Measurements from ENCODE around the gene SHROOM4. TPM values are rescaled to one million over a fixed set of nuclear protein-coding genes. Genes with fewer than 3 reads are reported as not detected.
A peak's percentile ranks its signal among the peaks of the same experiment; 100 is the strongest.

Gene SHROOM4
- total RNA-seq, 4 donors from 2014 or later, result 2.3 to 7.1 (median 3.2) TPM

DNA sequence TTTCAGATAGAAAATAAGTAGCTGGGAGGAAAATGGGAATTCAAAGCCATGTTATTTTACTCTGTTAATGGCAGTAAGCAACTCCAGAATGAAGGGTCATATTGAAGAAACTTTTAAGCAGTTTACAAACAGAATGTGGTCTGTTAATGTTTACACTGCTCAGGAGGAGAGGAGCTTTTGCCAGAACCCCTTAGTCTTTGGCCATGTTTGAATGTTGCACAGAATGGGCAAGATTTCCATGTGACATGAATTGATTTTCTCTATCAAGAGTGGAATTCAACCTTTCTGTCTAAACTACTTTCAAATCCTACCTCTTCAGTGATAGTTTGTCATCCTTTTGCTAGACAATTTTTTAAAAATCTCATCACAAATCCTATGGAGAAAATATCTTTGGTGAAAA is 227.6 kb downstream of the SHROOM4 start:
- Histone ChIP-seq H3K9me3 (no peaks in the 10 kb centered on the region), H3K27me3 (no peaks in the 10 kb centered on the region), H3K27ac (no peak overlapping the region), H3K4me3 (no peak overlapping the region), H3K4me1 (no peaks in the 10 kb centered on the region), H3K36me3 (no peaks in the 10 kb centered on the region)
- in situ Hi-C loops (cut with MboI; ENCODE audit: low pct_ligation_motif_present in 1 of 4, low pct_unique_long_range_greater_than_20kb in 1 of 4, low sequenced_read_pairs in 3 of 4), result loop anchor here in 1 of 4 donors (25.0 kb wide), 1 partner anchor 674 kb away; the partner anchor contains the start of gene CLCN5
- no peak for DNase-seq
- intact Hi-C loops (cut with DNase I; ENCODE audit: low total_unique reads), result no loop called here
- TF ChIP-seq EP300 (IDR thresholded peaks at IDR 0.05; ENCODE audit: low read depth) (no peak), POLR2AphosphoS5 (IDR thresholded peaks at IDR 0.05) (no peak), POLR2A (IDR thresholded peaks at IDR 0.05) (no peak)
- TF ChIP-seq, protein P1, sequence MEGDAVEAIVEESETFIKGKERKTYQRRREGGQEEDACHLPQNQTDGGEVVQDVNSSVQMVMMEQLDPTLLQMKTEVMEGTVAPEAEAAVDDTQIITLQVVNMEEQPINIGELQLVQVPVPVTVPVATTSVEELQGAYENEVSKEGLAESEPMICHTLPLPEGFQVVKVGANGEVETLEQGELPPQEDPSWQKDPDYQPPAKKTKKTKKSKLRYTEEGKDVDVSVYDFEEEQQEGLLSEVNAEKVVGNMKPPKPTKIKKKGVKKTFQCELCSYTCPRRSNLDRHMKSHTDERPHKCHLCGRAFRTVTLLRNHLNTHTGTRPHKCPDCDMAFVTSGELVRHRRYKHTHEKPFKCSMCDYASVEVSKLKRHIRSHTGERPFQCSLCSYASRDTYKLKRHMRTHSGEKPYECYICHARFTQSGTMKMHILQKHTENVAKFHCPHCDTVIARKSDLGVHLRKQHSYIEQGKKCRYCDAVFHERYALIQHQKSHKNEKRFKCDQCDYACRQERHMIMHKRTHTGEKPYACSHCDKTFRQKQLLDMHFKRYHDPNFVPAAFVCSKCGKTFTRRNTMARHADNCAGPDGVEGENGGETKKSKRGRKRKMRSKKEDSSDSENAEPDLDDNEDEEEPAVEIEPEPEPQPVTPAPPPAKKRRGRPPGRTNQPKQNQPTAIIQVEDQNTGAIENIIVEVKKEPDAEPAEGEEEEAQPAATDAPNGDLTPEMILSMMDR (IDR thresholded peaks at IDR 0.05), result no peak

DNA sequence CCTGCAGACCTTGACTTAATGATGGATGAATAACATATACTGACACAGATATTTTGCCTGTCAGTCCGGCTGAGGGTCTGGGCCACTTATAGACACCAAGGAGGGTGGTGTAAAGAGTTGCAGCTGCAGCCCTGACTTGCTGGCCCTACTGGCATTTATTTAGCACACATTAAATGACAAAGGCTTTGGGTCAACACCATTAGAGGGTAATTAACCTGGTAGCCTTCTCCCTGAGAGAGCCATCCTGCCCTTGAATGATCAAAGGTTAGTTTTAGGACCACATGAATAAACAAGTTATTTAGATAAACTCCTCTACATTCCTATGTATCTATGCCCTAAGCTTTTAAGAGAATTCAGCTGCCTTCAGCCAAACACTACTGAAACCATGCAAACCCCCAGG is 232.6 kb downstream of the SHROOM4 start:
- in situ Hi-C loops (cut with MboI; ENCODE audit: low pct_ligation_motif_present in 1 of 4, low pct_unique_long_range_greater_than_20kb in 1 of 4, low sequenced_read_pairs in 3 of 4), result loop anchor here in 1 of 4 donors (25.0 kb wide), 1 partner anchor 669 kb away; the partner anchor contains the start of gene CLCN5
- 53% methylated on average over 1 of the region's 1 CpG; no CpG with 5 or more reads in 1 of the 2 donors for WGBS, 2 donors (ENCODE audit: low coverage in 1 of 2)
- Histone ChIP-seq H3K36me3 (no peaks in the 10 kb centered on the region), H3K9me3 (no peaks in the 10 kb centered on the region), H3K27ac (no peak overlapping the region), H3K4me3 (no peak overlapping the region), H3K4me1 (no peaks in the 10 kb centered on the region), H3K27me3 (no peaks in the 10 kb centered on the region)
- no peak for DNase-seq
- TF ChIP-seq POLR2AphosphoS5 (IDR thresholded peaks at IDR 0.05) (no peak), POLR2A (IDR thresholded peaks at IDR 0.05) (no peak)
- intact Hi-C loops (cut with DNase I; ENCODE audit: low total_unique reads), result no loop called here

DNA sequence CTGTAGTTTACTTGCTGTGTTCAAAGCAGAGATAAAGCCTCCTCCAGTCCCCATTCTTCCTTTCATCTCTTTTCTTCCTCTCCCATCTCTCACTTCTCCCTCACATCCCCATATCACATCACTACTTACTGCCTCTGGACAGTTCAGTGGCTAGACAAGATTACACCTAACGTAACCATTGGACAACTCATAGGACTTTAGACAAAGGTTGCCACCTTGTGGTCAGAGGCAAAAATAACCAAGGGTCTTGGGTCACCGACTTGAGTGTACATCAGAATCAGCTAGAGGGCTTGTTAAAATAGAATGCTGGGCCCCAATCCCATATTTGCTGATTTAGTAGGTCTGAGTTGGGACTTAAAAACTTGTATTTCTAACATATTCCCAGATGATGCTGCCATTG is 234.0 kb downstream of the SHROOM4 start:
- H3K27ac ChIP-seq, result no peak overlapping the region
- intact Hi-C loops (cut with DNase I; ENCODE audit: low total_unique reads), result no loop called here
- no peak for TF ChIP-seq POLR2A (IDR thresholded peaks at IDR 0.05)
- TF ChIP-seq POLR2AphosphoS5 (IDR thresholded peaks at IDR 0.05), result no peak
- TF ChIP-seq, protein P1 (IDR thresholded peaks at IDR 0.05), result peak; percentile 36 to 45 (median 43)
- H3K36me3 ChIP-seq, result no peaks in the 10 kb centered on the region
- H3K9me3 ChIP-seq, result no peaks in the 10 kb centered on the region
- 0 to 4% methylated on average over 1 to 2 of the region's 2 CpGs for WGBS, 2 donors (ENCODE audit: low coverage in 1 of 2)
- in situ Hi-C loops (cut with MboI; ENCODE audit: low pct_ligation_motif_present in 1 of 4, low pct_unique_long_range_greater_than_20kb in 1 of 4, low sequenced_read_pairs in 3 of 4), result loop anchor here in 2 of 4 donors (10.0 to 25.0 kb wide), 2 partner anchors 665 to 668 kb away; partner anchors contain the start of gene CLCN5 (in 1 of the 2)
- no peaks in the 10 kb centered on the region for H3K4me1 ChIP-seq
- no peak overlapping the region for H3K4me3 ChIP-seq
- H3K27me3 ChIP-seq, result no peaks in the 10 kb centered on the region
- peak; percentile 29 for DNase-seq

DNA sequence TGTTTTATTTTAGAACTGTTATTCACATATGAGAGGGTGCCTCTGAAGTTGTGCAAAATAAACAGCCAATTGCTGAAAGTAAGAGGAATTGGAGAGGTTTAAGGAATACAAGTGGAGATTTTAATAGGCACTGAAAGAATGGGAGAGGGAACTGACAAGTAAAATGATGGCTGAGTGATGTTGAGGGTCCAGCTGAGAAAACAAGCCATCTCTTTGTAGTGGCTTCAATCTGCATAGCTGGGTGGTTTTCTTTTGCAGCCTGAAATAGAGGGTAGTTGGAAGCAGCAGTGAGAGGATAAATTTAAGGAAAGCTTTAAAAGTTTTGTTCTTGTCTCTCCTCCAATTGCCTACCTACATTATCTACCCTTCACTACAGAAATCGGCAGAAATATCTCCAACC is 236.7 kb downstream of the SHROOM4 start:
- Histone ChIP-seq H3K4me3 (no peak overlapping the region), H3K27me3 (no peaks in the 10 kb centered on the region), H3K4me1 (no peaks in the 10 kb centered on the region), H3K27ac (no peak overlapping the region), H3K9me3 (no peaks in the 10 kb centered on the region), H3K36me3 (no peaks in the 10 kb centered on the region)
- in situ Hi-C loops (cut with MboI; ENCODE audit: low pct_ligation_motif_present in 1 of 4, low pct_unique_long_range_greater_than_20kb in 1 of 4, low sequenced_read_pairs in 3 of 4) (loop anchor here in 2 of 4 donors (10.0 to 25.0 kb wide), 2 partner anchors 663 to 665 kb away; partner anchors contain the start of gene CLCN5 (in 1 of the 2)), intact Hi-C loops (cut with DNase I; ENCODE audit: low total_unique reads) (no loop called here)
- WGBS, 2 donors (ENCODE audit: low coverage in 1 of 2), result 63% methylated on average over 1 of the region's 1 CpG; no CpG with 5 or more reads in 1 of the 2 donors
- no peak for DNase-seq
- TF ChIP-seq POLR2A (IDR thresholded peaks at IDR 0.05) (no peak), POLR2AphosphoS5 (IDR thresholded peaks at IDR 0.05) (no peak), EP300 (IDR thresholded peaks at IDR 0.05; ENCODE audit: low read depth) (no peak)
- TF ChIP-seq, protein P1 (IDR thresholded peaks at IDR 0.05), result no peak

DNA sequence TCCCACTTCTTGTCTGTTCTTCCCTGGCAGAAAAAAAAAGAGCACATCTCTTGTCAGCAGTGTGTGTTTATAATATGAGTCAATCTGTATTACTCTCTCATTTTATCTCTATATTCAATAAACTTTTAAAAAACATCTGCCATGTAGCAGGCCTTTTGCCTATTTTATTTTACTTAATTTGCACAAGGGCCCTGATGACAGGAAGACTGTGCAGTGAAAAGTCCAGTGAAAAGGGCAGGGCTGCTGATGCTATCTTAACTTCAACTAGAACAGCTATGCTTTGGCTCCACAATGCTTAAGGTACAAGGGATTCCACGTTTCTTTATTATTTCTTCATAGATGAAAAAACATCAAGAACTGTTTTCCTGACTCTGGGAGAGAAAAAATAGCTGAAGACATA is 246.4 kb downstream of the SHROOM4 start:
- H3K27me3 ChIP-seq, result no peaks in the 10 kb centered on the region
- no peaks in the 10 kb centered on the region for H3K36me3 ChIP-seq
- DNase-seq, result no peak
- 16 to 40% methylated on average over 1 of the region's 1 CpG for WGBS, 2 donors (ENCODE audit: low coverage in 1 of 2)
- no peaks in the 10 kb centered on the region for H3K4me1 ChIP-seq
- in situ Hi-C loops (cut with MboI; ENCODE audit: low pct_ligation_motif_present in 1 of 4, low pct_unique_long_range_greater_than_20kb in 1 of 4, low sequenced_read_pairs in 3 of 4), result no loop called here
- intact Hi-C loops (cut with DNase I; ENCODE audit: low total_unique reads), result no loop called here
- no peak overlapping the region for H3K4me3 ChIP-seq
- H3K9me3 ChIP-seq, result no peaks in the 10 kb centered on the region
- no peak overlapping the region for H3K27ac ChIP-seq
- no peak for TF ChIP-seq POLR2AphosphoS5 (IDR thresholded peaks at IDR 0.05)
- no peak for TF ChIP-seq POLR2A (IDR thresholded peaks at IDR 0.05)
- TF ChIP-seq EP300 (IDR thresholded peaks at IDR 0.05; ENCODE audit: low read depth), result no peak
- TF ChIP-seq, protein P1 (IDR thresholded peaks at IDR 0.05), result no peak
